Gastrocnemius medialis (tissue), 4 donors: ENCODE results near the gene HEXIM2. TPM values are rescaled to one million over a fixed set of nuclear protein-coding genes. Genes with fewer than 3 reads are reported as not detected.

ENCODE experiments used
- ATAC-seq, 2 donors: fragments of 150-250 bp; one replicate each; pipeline ENCODE4 v1.9.1; 2016
- DNase-seq, 2 donors: peaks; one replicate each; pipeline ENCODE4 v3.0.0-alpha.2; 2019
- H3K27ac ChIP-seq, 4 donors: fragments of 200-600 bp; sonication (generic); 1 replicate in 1 of 4; 2 replicates in 3 of 4; pipeline ENCODE4 v1.5.1; 2016 to 2018; ENCODE audit warnings: mild to moderate bottlenecking in 2 of 4, moderate library complexity in 1 of 4
- H3K27me3 ChIP-seq, 3 donors: fragments of 200-600 bp; sonication (generic) in 2 of 3; 1 replicate in 1 of 3; 2 replicates in 2 of 3; pipeline versions ENCODE4 v1.5.1 to v1.6.0; 2016 to 2019; ENCODE audit warnings: mild to moderate bottlenecking in 1 of 3, moderate library complexity in 1 of 3
- H3K36me3 ChIP-seq, 2 donors: fragments of 200-600 bp; sonication (generic) in 1 of 2; one replicate each; pipeline ENCODE4 v1.5.1; 2017 to 2018
- H3K4me1 ChIP-seq, 2 donors: fragments of 200-600 bp; sonication (generic) in 1 of 2; one replicate each; pipeline ENCODE4 v1.5.1; 2016 to 2017; ENCODE audit warnings: mild to moderate bottlenecking in 2 of 2
- H3K4me3 ChIP-seq, 4 donors: fragments of 200-600 bp; sonication (generic) in 3 of 4; 1 replicate in 1 of 4; 2 replicates in 3 of 4; pipeline ENCODE4 v1.5.1; 2016 to 2019; ENCODE audit warnings: mild to moderate bottlenecking in 2 of 4
- H3K9me3 ChIP-seq, 3 donors: fragments of 200-600 bp; sonication (generic) in 2 of 3; 1 replicate in 1 of 3; 2 replicates in 2 of 3; pipeline ENCODE4 v1.5.1; 2016 to 2019
- CTCF ChIP-seq, 5 experiments: fragments of 450-650 bp in 3 of 5; fragments of 200-600 bp in 2 of 5; sonication (generic) in 2 of 5; IDR thresholded peaks in 4 of 5; conservative IDR thresholded peaks in 1 of 5; 1 replicate in 4 of 5; 2 replicates in 1 of 5; pipeline ENCODE4 v1.5.1; 2016 to 2019; ENCODE audit warnings: antibody characterized with exemption in 5 of 5, mild to moderate bottlenecking in 3 of 5, moderate library complexity in 3 of 5
- POLR2A ChIP-seq, 2 donors: fragments of 450-650 bp; IDR thresholded peaks; one replicate each; pipeline ENCODE4 v1.6.1; 2017; ENCODE audit warnings: antibody characterized with exemption in 2 of 2, mild to moderate bottlenecking in 2 of 2, moderate library complexity in 2 of 2
- in situ Hi-C, 4 donors: fragments of 200-750 bp; cut with MboI; loops; one replicate each; pipeline versions ENCODE4 v1.15.0 to v1.8.0; 2017; ENCODE audit warnings: low sequenced_read_pairs in 4 of 4
- intact Hi-C: fragments of 100-400 bp; cut with DNase I; formaldehyde crosslinking; loops from one replicate; pipeline ENCODE4 v1.15.1; 2023; ENCODE audit warnings: low total_unique reads
- total RNA-seq, 4 donors: library from RNA; depleted of rRNA; stranded (reverse); fragments of >200 nt; gene quantifications; one replicate each; pipeline versions ENCODE4 v1.1.0 to v1.2.3, GENCODE V29; 2016

Gene HEXIM2
- total RNA-seq, 4 donors from 2014 or later, result 31.4 to 70.8 (median 64.9) TPM

- Histone ChIP-seq H3K36me3 (peaks cover 0 to 7% of the 10 kb centered on the region in 2 donors), H3K27me3 (no peaks in the 10 kb centered on the region), H3K27ac (peak overlapping the region; percentile 88 to 99 (median 94)), H3K4me1 (peaks cover 34 to 43% of the 10 kb centered on the region in 2 donors), H3K4me3 (no peak overlapping the region), H3K9me3 (no peaks in the 10 kb centered on the region)
- ATAC-seq (no peak), DNase-seq (no peak)
- TF ChIP-seq CTCF (IDR thresholded peaks at IDR 0.05 in 4 of 5, conservative IDR thresholded peaks at IDR 0.05 in 1 of 5) (no peak), POLR2A (IDR thresholded peaks at IDR 0.05) (no peak)
- intact Hi-C loops (no loop called here), in situ Hi-C loops (loop anchor here in 1 of 4 donors (25.0 kb wide), 1 partner anchor 107 kb away; the partner anchor contains the start of genes DCAKD and NMT1)
Measured at GRCh38 chr17:45168991-45169752, 7.5 kb downstream of the HEXIM2 start.

GRCh38 chr17:45170280-45170930 lies 8.7 kb downstream of the HEXIM2 start:
- intact Hi-C loops, result loop anchor here (1.0 kb wide), 2 partner anchors 9 to 22 kb away; partner anchors contain the start of genes HEXIM1 and HEXIM2
- TF ChIP-seq CTCF (IDR thresholded peaks at IDR 0.05 in 4 of 5, conservative IDR thresholded peaks at IDR 0.05 in 1 of 5), result no peak
- TF ChIP-seq POLR2A (IDR thresholded peaks at IDR 0.05), result no peak
- Histone ChIP-seq H3K4me3 (peak overlapping the region in 2 of 4 donors; percentile 51 to 52), H3K36me3 (peaks cover 0 to 7% of the 10 kb centered on the region in 2 donors), H3K27ac (peak overlapping the region; percentile 88 to 99 (median 94)), H3K4me1 (peaks cover 34 to 43% of the 10 kb centered on the region in 2 donors), H3K9me3 (no peaks in the 10 kb centered on the region), H3K27me3 (no peaks in the 10 kb centered on the region)
- in situ Hi-C loops, result loop anchor here in 1 of 4 donors (25.0 kb wide), 1 partner anchor 108 kb away; the partner anchor contains the start of genes DCAKD and NMT1
- DNase-seq (no peak), ATAC-seq (peak; percentile 36 to 45)

GRCh38 chr17:45170931-45171337 lies 9.3 kb downstream of the HEXIM2 start:
- TF ChIP-seq POLR2A (IDR thresholded peaks at IDR 0.05), result peak; percentile 23 to 38
- TF ChIP-seq CTCF (IDR thresholded peaks at IDR 0.05 in 4 of 5, conservative IDR thresholded peaks at IDR 0.05 in 1 of 5), result no peak
- ATAC-seq, result peak; percentile 70 to 74
- no peaks in the 10 kb centered on the region for H3K27me3 ChIP-seq
- peak; percentile 68 to 89 for DNase-seq
- H3K27ac ChIP-seq, result peak overlapping the region; percentile 88 to 99 (median 94)
- in situ Hi-C loops, result loop anchor here in 1 of 4 donors (25.0 kb wide), 1 partner anchor 109 kb away; the partner anchor contains the start of genes DCAKD and NMT1
- no peaks in the 10 kb centered on the region for H3K9me3 ChIP-seq
- H3K36me3 ChIP-seq, result peaks cover 0 to 7% of the 10 kb centered on the region in 2 donors
- peak overlapping the region; percentile 40 to 52 (median 46) for H3K4me3 ChIP-seq
- H3K4me1 ChIP-seq, result peaks cover 35 to 46% of the 10 kb centered on the region in 2 donors
- intact Hi-C loops, result loop anchor here (1.0 kb wide), 2 partner anchors 10 to 23 kb away; partner anchors contain the start of genes HEXIM1 and HEXIM2

GRCh38 chr17:45171338-45172231 lies 9.9 kb downstream of the HEXIM2 start:
- peak overlapping the region; percentile 88 to 99 (median 94) for H3K27ac ChIP-seq
- ATAC-seq (peak; percentile 46 to 57), DNase-seq (peak; percentile 70 to 82)
- H3K9me3 ChIP-seq, result no peaks in the 10 kb centered on the region
- in situ Hi-C loops, result loop anchor here in 1 of 4 donors (25.0 kb wide), 1 partner anchor 109 kb away; the partner anchor contains the start of genes DCAKD and NMT1
- H3K4me1 ChIP-seq, result peaks cover 38 to 52% of the 10 kb centered on the region in 2 donors
- no peaks in the 10 kb centered on the region for H3K27me3 ChIP-seq
- peak overlapping the region; percentile 40 to 52 (median 46) for H3K4me3 ChIP-seq
- TF ChIP-seq POLR2A (IDR thresholded peaks at IDR 0.05) (peak in 1 of 2 donors; percentile 21), CTCF (IDR thresholded peaks at IDR 0.05 in 4 of 5, conservative IDR thresholded peaks at IDR 0.05 in 1 of 5) (no peak)
- peaks cover 0 to 7% of the 10 kb centered on the region in 2 donors for H3K36me3 ChIP-seq
- intact Hi-C loops, result no loop called here
